Osteoblast (primary cell): ENCODE data around the gene ZNF774. TPM values are rescaled to one million over a fixed set of nuclear protein-coding genes. Genes with fewer than 3 reads are reported as not detected.

Source experiments
- DNase-seq: peaks from one replicate; pipeline ENCODE4 v3.0.0; 2011; ENCODE audit warnings: low spot score, mixed read lengths; ENCODE audit not compliant: insufficient read length; ENCODE audit errors: missing footprints
- H2AFZ ChIP-seq: 2 replicates; pipeline ENCODE4 v1.6.0; 2011; ENCODE audit warnings: mild to moderate bottlenecking, low read length
- H3K27ac ChIP-seq: 2 replicates; pipeline ENCODE4 v1.5.1; 2011; ENCODE audit warnings: mild to moderate bottlenecking, low read depth, low read length, moderate library complexity
- H3K27me3 ChIP-seq: 2 replicates; pipeline ENCODE4 v1.6.0; 2012; ENCODE audit warnings: mild to moderate bottlenecking, control low read depth, inconsistent platforms, low read length, moderate library complexity; ENCODE audit not compliant: insufficient read depth
- H3K36me3 ChIP-seq: 2 replicates; pipeline ENCODE4 v1.5.1; 2011; ENCODE audit warnings: mild to moderate bottlenecking, low read length, control low read depth, moderate library complexity; ENCODE audit not compliant: insufficient read depth
- H3K4me1 ChIP-seq: 2 replicates; pipeline ENCODE4 v1.5.1; 2011; ENCODE audit warnings: mild to moderate bottlenecking, low read length, control low read depth, moderate library complexity; ENCODE audit not compliant: insufficient read depth
- H3K4me2 ChIP-seq: 2 replicates; pipeline ENCODE4 v1.6.0; 2011; ENCODE audit warnings: mild to moderate bottlenecking, low read length; ENCODE audit not compliant: insufficient read depth
- H3K4me3 ChIP-seq: fragments of 200-600 bp; sonication (generic); 3 replicates; pipeline ENCODE4 v1.5.1; 2012; ENCODE audit warnings: mild to moderate bottlenecking, low read length, inconsistent platforms; ENCODE audit not compliant: insufficient read depth
- H3K79me2 ChIP-seq: 2 replicates; pipeline ENCODE4 v1.6.0; 2012; ENCODE audit warnings: mild to moderate bottlenecking, low read length, control low read depth, inconsistent platforms; ENCODE audit not compliant: insufficient read depth
- H3K9me3 ChIP-seq: 2 replicates; pipeline ENCODE4 v1.5.1; 2011; ENCODE audit warnings: low read depth, low read length, control low read depth
- H4K20me1 ChIP-seq: 2 replicates; pipeline ENCODE4 v1.6.0; 2012; ENCODE audit warnings: mild to moderate bottlenecking, low read length, control low read depth; ENCODE audit not compliant: insufficient read depth
- CTCF ChIP-seq: IDR thresholded peaks from 2 replicates; pipeline ENCODE4 v1.5.1; 2011; ENCODE audit warnings: mild to moderate bottlenecking, low read depth, low read length, moderate library complexity; ENCODE audit errors: extremely low read depth
- total RNA-seq: library from RNA; depleted of rRNA; stranded (reverse); fragments of >200 nt; gene quantifications from 2 replicates; pipeline ENCODE4 v1.2.3, GENCODE V29; 2012

Gene ZNF774
- total RNA-seq, 1 donor = 1.8 TPM

DNA sequence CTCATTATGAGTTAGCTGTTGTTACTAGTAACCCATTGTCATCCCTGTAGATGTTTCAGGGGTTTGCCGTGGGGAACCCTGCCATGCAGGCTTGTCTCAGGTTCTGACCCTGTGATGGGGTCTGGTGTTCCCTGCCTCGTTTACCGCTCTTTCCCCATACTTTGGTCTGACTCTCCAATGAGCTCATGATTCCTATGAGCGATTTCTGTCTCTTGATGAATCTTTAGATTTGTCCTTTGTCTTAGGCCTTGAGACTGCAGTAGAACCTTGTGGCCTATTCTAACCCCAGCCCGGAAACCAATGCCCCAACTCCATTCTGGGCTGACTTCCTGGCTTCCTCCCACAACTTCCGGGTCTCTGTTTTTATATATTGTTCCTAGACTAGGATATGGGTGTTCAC is 24.7 kb downstream of the ZNF774 start:
- Histone ChIP-seq H3K4me2 (no peak overlapping the region), H3K4me3 (no peak overlapping the region), H3K27me3 (no peaks in the 10 kb centered on the region)

DNA sequence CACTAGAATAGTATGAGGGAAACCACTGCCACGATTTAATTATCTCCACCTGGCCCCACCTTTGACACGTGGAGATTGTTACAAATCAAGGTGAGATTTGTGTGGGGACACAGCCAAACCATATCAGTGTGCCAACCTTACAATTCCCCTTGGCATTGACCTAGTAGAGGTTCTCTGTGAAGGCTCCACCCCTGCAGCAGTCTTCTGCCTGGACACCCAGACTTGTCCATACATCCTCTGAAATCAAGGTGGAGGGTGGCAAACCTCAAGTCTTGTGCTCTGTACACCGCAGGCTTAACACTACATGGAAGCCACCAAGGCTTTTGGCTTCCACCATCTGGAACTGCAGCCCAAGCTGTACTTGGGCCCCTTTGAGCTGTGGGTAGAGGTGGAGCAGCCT is 27.2 kb downstream of the ZNF774 start:
- no peaks in the 10 kb centered on the region for H3K4me1 ChIP-seq
- no peaks in the 10 kb centered on the region for H4K20me1 ChIP-seq
- H3K79me2 ChIP-seq = no peaks in the 10 kb centered on the region
- H3K27me3 ChIP-seq = no peaks in the 10 kb centered on the region
- no peaks in the 10 kb centered on the region for H3K36me3 ChIP-seq
- H3K4me3 ChIP-seq = no peak overlapping the region
- no peak for DNase-seq
- no peak overlapping the region for H3K27ac ChIP-seq
- H2AFZ ChIP-seq = no peak overlapping the region
- peaks cover 7% of the 10 kb centered on the region for H3K9me3 ChIP-seq
- no peak for TF ChIP-seq CTCF
- H3K4me2 ChIP-seq = no peak overlapping the region

More for the DNA sequence above, 24.7 kb downstream of the ZNF774 start:
- Histone ChIP-seq H3K27ac (no peak overlapping the region), H4K20me1 (no peaks in the 10 kb centered on the region), H2AFZ (no peak overlapping the region), H3K4me1 (no peaks in the 10 kb centered on the region), H3K9me3 (peaks cover 7% of the 10 kb centered on the region), H3K79me2 (no peaks in the 10 kb centered on the region), H3K36me3 (no peaks in the 10 kb centered on the region)
- no peak for TF ChIP-seq CTCF
- no peak for DNase-seq

- peaks cover 7% of the 10 kb centered on the region for H3K9me3 ChIP-seq
- H3K4me1 ChIP-seq = no peaks in the 10 kb centered on the region
- H3K27me3 ChIP-seq = no peaks in the 10 kb centered on the region
- H3K27ac ChIP-seq = no peak overlapping the region
- H3K36me3 ChIP-seq = no peaks in the 10 kb centered on the region
- no peak for DNase-seq
- H4K20me1 ChIP-seq = no peaks in the 10 kb centered on the region
- H3K4me3 ChIP-seq = no peak overlapping the region
- no peaks in the 10 kb centered on the region for H3K79me2 ChIP-seq
- H3K4me2 ChIP-seq = no peak overlapping the region
- no peak overlapping the region for H2AFZ ChIP-seq
- TF ChIP-seq CTCF = no peak
These were observed 29.4 kb downstream of the ZNF774 start for GRCh38 chr15:90381515-90381914.

DNA sequence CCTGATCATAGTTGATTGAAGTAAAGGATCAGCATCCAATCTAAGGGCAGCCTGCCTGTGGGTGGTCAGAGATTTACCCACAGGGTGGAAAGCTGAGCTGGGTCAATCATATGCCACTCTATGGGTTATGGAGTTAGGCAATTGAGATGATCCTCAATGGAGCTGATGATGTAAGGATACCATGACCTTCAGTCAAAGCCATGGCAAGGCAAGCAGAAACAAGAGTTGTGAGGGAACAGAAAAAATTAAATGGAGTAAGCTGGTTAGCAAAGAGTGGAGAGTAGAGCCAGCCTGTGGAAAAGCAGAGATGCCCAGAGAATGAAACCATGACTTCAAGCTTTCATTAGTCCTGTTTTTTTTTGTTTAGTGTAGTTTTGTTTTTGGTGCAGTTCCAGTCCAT is 30.2 kb downstream of the ZNF774 start:
- Histone ChIP-seq H3K36me3 (no peaks in the 10 kb centered on the region), H3K4me2 (no peak overlapping the region), H3K9me3 (peaks cover 7% of the 10 kb centered on the region), H3K4me1 (no peaks in the 10 kb centered on the region), H3K79me2 (no peaks in the 10 kb centered on the region), H3K4me3 (no peak overlapping the region), H3K27ac (no peak overlapping the region), H3K27me3 (no peaks in the 10 kb centered on the region), H2AFZ (no peak overlapping the region), H4K20me1 (no peaks in the 10 kb centered on the region)
- DNase-seq = no peak
- no peak for TF ChIP-seq CTCF
